ENCODE measurements around the gene ZBTB20. TPM values are rescaled to one million over a fixed set of nuclear protein-coding genes. Genes with fewer than 3 reads are reported as not detected.

Gene ZBTB20
- total and polyA plus RNA-seq, 4 donors, result 0.88 to 83.2 (median 20.4) TPM

DNA sequence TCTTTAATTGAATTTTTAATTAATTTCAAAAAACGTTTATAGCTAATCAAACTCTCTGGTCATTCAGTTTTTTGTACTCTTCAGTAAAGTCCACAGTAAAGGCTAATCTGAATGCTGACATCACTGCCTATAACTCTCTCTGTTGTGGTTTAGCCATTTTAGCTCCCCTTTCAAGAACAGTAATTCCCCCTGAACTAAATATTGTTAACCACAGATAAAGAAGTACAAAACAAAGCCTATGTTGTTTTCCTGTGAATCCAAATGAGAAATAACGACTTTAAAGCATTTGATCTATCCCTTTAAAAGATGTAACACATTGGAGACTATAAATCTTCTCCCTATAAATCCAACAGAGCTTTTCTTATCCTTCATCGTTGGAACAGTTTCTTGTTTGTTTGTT, 94.2 kb downstream of the ZBTB20 start (continued):
- TF ChIP-seq, protein P1, sequence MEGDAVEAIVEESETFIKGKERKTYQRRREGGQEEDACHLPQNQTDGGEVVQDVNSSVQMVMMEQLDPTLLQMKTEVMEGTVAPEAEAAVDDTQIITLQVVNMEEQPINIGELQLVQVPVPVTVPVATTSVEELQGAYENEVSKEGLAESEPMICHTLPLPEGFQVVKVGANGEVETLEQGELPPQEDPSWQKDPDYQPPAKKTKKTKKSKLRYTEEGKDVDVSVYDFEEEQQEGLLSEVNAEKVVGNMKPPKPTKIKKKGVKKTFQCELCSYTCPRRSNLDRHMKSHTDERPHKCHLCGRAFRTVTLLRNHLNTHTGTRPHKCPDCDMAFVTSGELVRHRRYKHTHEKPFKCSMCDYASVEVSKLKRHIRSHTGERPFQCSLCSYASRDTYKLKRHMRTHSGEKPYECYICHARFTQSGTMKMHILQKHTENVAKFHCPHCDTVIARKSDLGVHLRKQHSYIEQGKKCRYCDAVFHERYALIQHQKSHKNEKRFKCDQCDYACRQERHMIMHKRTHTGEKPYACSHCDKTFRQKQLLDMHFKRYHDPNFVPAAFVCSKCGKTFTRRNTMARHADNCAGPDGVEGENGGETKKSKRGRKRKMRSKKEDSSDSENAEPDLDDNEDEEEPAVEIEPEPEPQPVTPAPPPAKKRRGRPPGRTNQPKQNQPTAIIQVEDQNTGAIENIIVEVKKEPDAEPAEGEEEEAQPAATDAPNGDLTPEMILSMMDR (IDR thresholded peaks at IDR 0.05; ENCODE audit: low read depth, low read length, missing input control), result no peak
- TF ChIP-seq FOXA2 (IDR thresholded peaks at IDR 0.05), result no peak
- no peak for TF ChIP-seq RAD21 (IDR thresholded peaks at IDR 0.05)

DNA sequence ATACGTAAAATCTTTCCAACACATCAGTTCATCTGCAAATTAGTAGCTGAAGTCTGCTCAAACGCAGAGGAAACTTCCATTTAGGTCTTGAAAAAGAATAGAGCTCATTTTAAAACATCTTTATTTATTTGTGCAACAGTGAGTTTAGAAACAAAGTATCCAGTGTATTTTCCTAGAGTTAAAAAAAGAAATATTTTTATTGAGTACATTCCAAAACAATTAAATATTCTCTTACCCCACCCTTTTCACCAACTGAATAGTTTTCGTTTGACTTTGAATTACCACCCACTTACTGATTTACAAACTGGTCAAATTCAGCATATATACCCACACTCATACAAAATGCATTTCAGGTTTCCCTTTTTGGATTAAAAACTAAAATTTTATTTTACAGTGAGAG, 104.7 kb downstream of the ZBTB20 start:
- no peak overlapping the region for H3K27ac ChIP-seq (ENCODE audit: low read depth in 1 of 2, low read length in 2 of 2)
- no peak for DNase-seq (ENCODE audit: low spot score)
- no peaks in the 10 kb centered on the region for H3K36me3 ChIP-seq (ENCODE audit: control insufficient read depth in 4 of 4, insufficient read depth in 3 of 4, low read depth in 1 of 4, low read length in 3 of 4)
- TF ChIP-seq JUND (IDR thresholded peaks at IDR 0.05) (no peak), NR2F2 (IDR thresholded peaks at IDR 0.05) (no peak), GABPA (IDR thresholded peaks at IDR 0.05 in 1 of 2, conservative IDR thresholded peaks at IDR 0.05 in 1 of 2) (no peak), YY1 (IDR thresholded peaks at IDR 0.05) (no peak), RXRA (IDR thresholded peaks at IDR 0.05) (no peak), FOXA2 (IDR thresholded peaks at IDR 0.05) (no peak), HNF4A (conservative IDR thresholded peaks at IDR 0.05) (no peak)
- TF ChIP-seq, protein P2, sequence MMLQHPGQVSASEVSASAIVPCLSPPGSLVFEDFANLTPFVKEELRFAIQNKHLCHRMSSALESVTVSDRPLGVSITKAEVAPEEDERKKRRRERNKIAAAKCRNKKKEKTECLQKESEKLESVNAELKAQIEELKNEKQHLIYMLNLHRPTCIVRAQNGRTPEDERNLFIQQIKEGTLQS (IDR thresholded peaks at IDR 0.05), result no peak
- TF ChIP-seq, protein P3, sequence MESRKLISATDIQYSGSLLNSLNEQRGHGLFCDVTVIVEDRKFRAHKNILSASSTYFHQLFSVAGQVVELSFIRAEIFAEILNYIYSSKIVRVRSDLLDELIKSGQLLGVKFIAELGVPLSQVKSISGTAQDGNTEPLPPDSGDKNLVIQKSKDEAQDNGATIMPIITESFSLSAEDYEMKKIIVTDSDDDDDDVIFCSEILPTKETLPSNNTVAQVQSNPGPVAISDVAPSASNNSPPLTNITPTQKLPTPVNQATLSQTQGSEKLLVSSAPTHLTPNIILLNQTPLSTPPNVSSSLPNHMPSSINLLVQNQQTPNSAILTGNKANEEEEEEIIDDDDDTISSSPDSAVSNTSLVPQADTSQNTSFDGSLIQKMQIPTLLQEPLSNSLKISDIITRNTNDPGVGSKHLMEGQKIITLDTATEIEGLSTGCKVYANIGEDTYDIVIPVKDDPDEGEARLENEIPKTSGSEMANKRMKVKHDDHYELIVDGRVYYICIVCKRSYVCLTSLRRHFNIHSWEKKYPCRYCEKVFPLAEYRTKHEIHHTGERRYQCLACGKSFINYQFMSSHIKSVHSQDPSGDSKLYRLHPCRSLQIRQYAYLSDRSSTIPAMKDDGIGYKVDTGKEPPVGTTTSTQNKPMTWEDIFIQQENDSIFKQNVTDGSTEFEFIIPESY (IDR thresholded peaks at IDR 0.05), result no peak
- TF ChIP-seq, protein P4, sequence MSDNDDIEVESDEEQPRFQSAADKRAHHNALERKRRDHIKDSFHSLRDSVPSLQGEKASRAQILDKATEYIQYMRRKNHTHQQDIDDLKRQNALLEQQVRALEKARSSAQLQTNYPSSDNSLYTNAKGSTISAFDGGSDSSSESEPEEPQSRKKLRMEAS (IDR thresholded peaks at IDR 0.05), result no peak
- TF ChIP-seq, protein P5, sequence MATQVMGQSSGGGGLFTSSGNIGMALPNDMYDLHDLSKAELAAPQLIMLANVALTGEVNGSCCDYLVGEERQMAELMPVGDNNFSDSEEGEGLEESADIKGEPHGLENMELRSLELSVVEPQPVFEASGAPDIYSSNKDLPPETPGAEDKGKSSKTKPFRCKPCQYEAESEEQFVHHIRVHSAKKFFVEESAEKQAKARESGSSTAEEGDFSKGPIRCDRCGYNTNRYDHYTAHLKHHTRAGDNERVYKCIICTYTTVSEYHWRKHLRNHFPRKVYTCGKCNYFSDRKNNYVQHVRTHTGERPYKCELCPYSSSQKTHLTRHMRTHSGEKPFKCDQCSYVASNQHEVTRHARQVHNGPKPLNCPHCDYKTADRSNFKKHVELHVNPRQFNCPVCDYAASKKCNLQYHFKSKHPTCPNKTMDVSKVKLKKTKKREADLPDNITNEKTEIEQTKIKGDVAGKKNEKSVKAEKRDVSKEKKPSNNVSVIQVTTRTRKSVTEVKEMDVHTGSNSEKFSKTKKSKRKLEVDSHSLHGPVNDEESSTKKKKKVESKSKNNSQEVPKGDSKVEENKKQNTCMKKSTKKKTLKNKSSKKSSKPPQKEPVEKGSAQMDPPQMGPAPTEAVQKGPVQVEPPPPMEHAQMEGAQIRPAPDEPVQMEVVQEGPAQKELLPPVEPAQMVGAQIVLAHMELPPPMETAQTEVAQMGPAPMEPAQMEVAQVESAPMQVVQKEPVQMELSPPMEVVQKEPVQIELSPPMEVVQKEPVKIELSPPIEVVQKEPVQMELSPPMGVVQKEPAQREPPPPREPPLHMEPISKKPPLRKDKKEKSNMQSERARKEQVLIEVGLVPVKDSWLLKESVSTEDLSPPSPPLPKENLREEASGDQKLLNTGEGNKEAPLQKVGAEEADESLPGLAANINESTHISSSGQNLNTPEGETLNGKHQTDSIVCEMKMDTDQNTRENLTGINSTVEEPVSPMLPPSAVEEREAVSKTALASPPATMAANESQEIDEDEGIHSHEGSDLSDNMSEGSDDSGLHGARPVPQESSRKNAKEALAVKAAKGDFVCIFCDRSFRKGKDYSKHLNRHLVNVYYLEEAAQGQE (IDR thresholded peaks at IDR 0.05), result no peak
- TF ChIP-seq, protein P1 (IDR thresholded peaks at IDR 0.05; ENCODE audit: low read depth, low read length, missing input control), result no peak
- no peak overlapping the region for H3K9ac ChIP-seq (ENCODE audit: low read depth in 1 of 2, low read length in 2 of 2)
- H3K4me1 ChIP-seq (ENCODE audit: control insufficient read depth in 4 of 4, insufficient read depth in 4 of 4, low read length in 3 of 4), result no peaks in the 10 kb centered on the region
- no peaks in the 10 kb centered on the region for H3K9me3 ChIP-seq (ENCODE audit: control insufficient read depth in 4 of 4, low read length in 3 of 4)
- 85% methylated on average over 3 of the region's 3 CpGs for WGBS
- H3K27me3 ChIP-seq (ENCODE audit: control insufficient read depth in 4 of 4, insufficient read depth in 4 of 4, low read length in 3 of 4), result no peaks in the 10 kb centered on the region
- no peak overlapping the region for H3K4me3 ChIP-seq (ENCODE audit: low read depth in 1 of 3, low read length in 3 of 3)

All from liver (tissue), 9 donors.